HEK293 (cell line): ENCODE data around the gene TUBB2A.

ENCODE experiments used
- CTCF ChIA-PET: fragments of 350-600 bp; formaldehyde crosslinking; extraction: SDS; loops from one replicate; lab custom pipeline; 2021; ENCODE audit warnings: antibody characterized with exemption; lab: Yijun Ruan, JAX
- POLR2A ChIA-PET: fragments of 300-600 bp; formaldehyde crosslinking; extraction: SDS; loops from one replicate; lab custom pipeline; 2020; ENCODE audit warnings: antibody characterized with exemption, inconsistent platforms; lab: Yijun Ruan, JAX
- H3K27ac ChIP-seq: fragments of 200-500 bp; sonication (Bioruptor generic); 2 replicates; pipeline ENCODE4 v1.5.1; 2014; ENCODE audit warnings: low read depth, low read length, control low read depth, inconsistent platforms; ENCODE audit errors: extremely low read depth
- H3K36me3 ChIP-seq, 2 experiments: fragments of 200-500 bp in 1 of 2; sonication (Bioruptor generic) in 1 of 2; 1 replicate in 1 of 2; 2 replicates in 1 of 2; pipeline ENCODE4 v1.5.1; 2014 to 2017; ENCODE audit warnings: inconsistent platforms in 2 of 2, low read length in 2 of 2; ENCODE audit not compliant: control insufficient read depth in 2 of 2, insufficient read depth in 1 of 2
- H3K4me1 ChIP-seq: fragments of 200-500 bp; sonication (Bioruptor generic); 2 replicates; pipeline ENCODE4 v1.5.1; 2014; ENCODE audit warnings: mild to moderate bottlenecking, low read length, inconsistent platforms; ENCODE audit not compliant: control insufficient read depth, insufficient read depth
- H3K4me3 ChIP-seq: 2 replicates; pipeline ENCODE4 v1.5.1; 2011; ENCODE audit warnings: low read depth, mild to moderate bottlenecking, control low read depth, low read length, moderate library complexity
- H3K9me3 ChIP-seq: fragments of 200-500 bp; sonication (Bioruptor generic); 2 replicates; pipeline ENCODE4 v1.5.1; 2014; ENCODE audit warnings: low read depth, low read length, inconsistent platforms; ENCODE audit not compliant: control insufficient read depth, insufficient read depth
- EGR2 ChIP-seq: fragments of 450-650 bp; formaldehyde crosslinking; IDR thresholded peaks from 2 replicates; pipeline ENCODE4 v1.5.1; 2016; ENCODE audit warnings: low read depth, missing biosample characterization, missing genetic modification characterization
- GLIS1 ChIP-seq: fragments of 450-650 bp; formaldehyde crosslinking; IDR thresholded peaks from 2 replicates; pipeline ENCODE4 v1.5.1; 2016; ENCODE audit warnings: missing biosample characterization, missing genetic modification characterization
- HOXC10 ChIP-seq: sonication (generic); formaldehyde crosslinking; IDR thresholded peaks from 2 replicates; pipeline ENCODE4 v1.8.1; 2023; ENCODE audit warnings: mild to moderate bottlenecking, missing genetic modification reagents
- KLF1 ChIP-seq: fragments of 450-650 bp; formaldehyde crosslinking; IDR thresholded peaks from 2 replicates; pipeline ENCODE4 v1.5.1; 2016; ENCODE audit warnings: missing biosample characterization, missing genetic modification characterization
- RBAK ChIP-seq: fragments of 450-650 bp; formaldehyde crosslinking; IDR thresholded peaks from 2 replicates; pipeline ENCODE4 v1.5.1; 2016; ENCODE audit warnings: missing biosample characterization, missing genetic modification characterization
- REPIN1 ChIP-seq: fragments of 450-650 bp; formaldehyde crosslinking; IDR thresholded peaks from 2 replicates; pipeline ENCODE4 v1.5.1; 2017; ENCODE audit warnings: missing biosample characterization, missing genetic modification characterization, low read depth
- SETDB1 ChIP-seq: IDR thresholded peaks from one replicate; pipeline ENCODE4 v1.6.1; 2017; ENCODE audit warnings: mild to moderate bottlenecking, low read length, moderate library complexity, mixed read lengths; ENCODE audit not compliant: insufficient read length
- SP3 ChIP-seq: fragments of 450-650 bp; formaldehyde crosslinking; IDR thresholded peaks from 2 replicates; pipeline ENCODE4 v1.5.1; 2016; ENCODE audit warnings: missing biosample characterization, missing genetic modification characterization
- SP7 ChIP-seq: fragments of 450-650 bp; formaldehyde crosslinking; IDR thresholded peaks from 2 replicates; pipeline ENCODE4 v1.5.1; 2016; ENCODE audit warnings: missing biosample characterization, missing genetic modification characterization
- YY1 ChIP-seq: fragments of 450-650 bp; formaldehyde crosslinking; IDR thresholded peaks from 2 replicates; pipeline ENCODE4 v1.5.1; 2018; ENCODE audit warnings: missing biosample characterization, missing genetic modification characterization
- ZFP37 ChIP-seq: fragments of 450-650 bp; formaldehyde crosslinking; IDR thresholded peaks from 2 replicates; pipeline ENCODE4 v1.5.1; 2016; ENCODE audit warnings: missing biosample characterization, missing genetic modification characterization
- ZNF114 ChIP-seq: fragments of 450-650 bp; formaldehyde crosslinking; IDR thresholded peaks from 2 replicates; pipeline ENCODE4 v1.5.0; 2017; ENCODE audit warnings: missing biosample characterization, missing genetic modification characterization
- ZNF121 ChIP-seq: fragments of 450-650 bp; formaldehyde crosslinking; IDR thresholded peaks from 2 replicates; pipeline ENCODE4 v1.5.1; 2016; ENCODE audit warnings: missing biosample characterization, missing genetic modification characterization
- ZNF132 ChIP-seq: fragments of 450-650 bp; formaldehyde crosslinking; IDR thresholded peaks from 2 replicates; pipeline ENCODE4 v1.5.1; 2017; ENCODE audit warnings: missing biosample characterization, missing genetic modification characterization, borderline replicate concordance
- ZNF155 ChIP-seq: fragments of 450-650 bp; formaldehyde crosslinking; IDR thresholded peaks from 2 replicates; pipeline ENCODE4 v1.5.1; 2016; ENCODE audit warnings: missing biosample characterization, missing genetic modification characterization
- ZNF211 ChIP-seq: fragments of 450-650 bp; formaldehyde crosslinking; IDR thresholded peaks from 2 replicates; pipeline ENCODE4 v1.5.1; 2016; ENCODE audit warnings: low read depth, missing biosample characterization, missing genetic modification characterization
- ZNF24 ChIP-seq: fragments of 450-650 bp; formaldehyde crosslinking; IDR thresholded peaks from 2 replicates; pipeline ENCODE4 v1.5.1; 2016; ENCODE audit warnings: missing biosample characterization, missing genetic modification characterization
- ZNF341 ChIP-seq: fragments of 450-650 bp; formaldehyde crosslinking; IDR thresholded peaks from 2 replicates; pipeline ENCODE4; 2016; ENCODE audit warnings: low read depth, missing biosample characterization, missing genetic modification characterization
- ZNF350 ChIP-seq: fragments of 450-650 bp; formaldehyde crosslinking; IDR thresholded peaks from 2 replicates; pipeline ENCODE4 v1.5.0; 2017; ENCODE audit warnings: missing biosample characterization, mild to moderate bottlenecking, missing genetic modification characterization
- ZNF362 ChIP-seq: fragments of 450-650 bp; formaldehyde crosslinking; IDR thresholded peaks from 2 replicates; pipeline ENCODE4 v1.5.1; 2016; ENCODE audit warnings: missing biosample characterization, missing genetic modification characterization
- ZNF37A ChIP-seq: fragments of 450-650 bp; IDR thresholded peaks from 2 replicates; pipeline ENCODE4 v1.5.1; 2018; ENCODE audit warnings: missing biosample characterization, missing genetic modification characterization
- ZNF394 ChIP-seq: fragments of 450-650 bp; formaldehyde crosslinking; IDR thresholded peaks from 2 replicates; pipeline ENCODE4 v1.5.1; 2016; ENCODE audit warnings: missing biosample characterization, missing genetic modification characterization, mild to moderate bottlenecking, moderate library complexity, borderline replicate concordance
- ZNF473 ChIP-seq: fragments of 450-650 bp; formaldehyde crosslinking; IDR thresholded peaks from 2 replicates; pipeline ENCODE4 v1.5.1; 2017; ENCODE audit warnings: missing biosample characterization, missing genetic modification characterization
- ZNF501 ChIP-seq: fragments of 450-650 bp; formaldehyde crosslinking; IDR thresholded peaks from 2 replicates; pipeline ENCODE4 v1.5.1; 2016; ENCODE audit warnings: missing biosample characterization, missing genetic modification characterization
- ZNF521 ChIP-seq: fragments of 450-650 bp; formaldehyde crosslinking; IDR thresholded peaks from 2 replicates; pipeline ENCODE4 v1.5.1; 2017; ENCODE audit warnings: missing biosample characterization, mild to moderate bottlenecking, missing genetic modification characterization
- ZNF529 ChIP-seq: fragments of 450-650 bp; formaldehyde crosslinking; IDR thresholded peaks from 2 replicates; pipeline ENCODE4 v1.5.1; 2017; ENCODE audit warnings: missing genetic modification characterization, missing biosample characterization; ENCODE audit not compliant: insufficient replicate concordance
- ZNF600 ChIP-seq: fragments of 450-650 bp; formaldehyde crosslinking; IDR thresholded peaks from 2 replicates; pipeline ENCODE4 v1.5.1; 2016; ENCODE audit warnings: missing biosample characterization, missing genetic modification characterization
- ZNF629 ChIP-seq: fragments of 450-650 bp; formaldehyde crosslinking; IDR thresholded peaks from 2 replicates; pipeline ENCODE4 v1.5.1; 2017; ENCODE audit warnings: missing biosample characterization, missing genetic modification characterization
- ZNF660 ChIP-seq: fragments of 450-650 bp; IDR thresholded peaks from 2 replicates; pipeline ENCODE4 v1.5.1; 2018; ENCODE audit warnings: missing biosample characterization, mild to moderate bottlenecking, missing genetic modification characterization
- ZNF76 ChIP-seq: fragments of 450-650 bp; formaldehyde crosslinking; IDR thresholded peaks from 2 replicates; pipeline ENCODE4; 2016; ENCODE audit warnings: low read depth, missing biosample characterization, missing genetic modification characterization, borderline replicate concordance
- ZNF768 ChIP-seq: fragments of 450-650 bp; formaldehyde crosslinking; IDR thresholded peaks from 2 replicates; pipeline ENCODE4 v1.5.1; 2018; ENCODE audit warnings: missing biosample characterization, mild to moderate bottlenecking, missing genetic modification characterization
- ZNF792 ChIP-seq: fragments of 450-650 bp; formaldehyde crosslinking; IDR thresholded peaks from 2 replicates; pipeline ENCODE4 v1.5.1; 2016; ENCODE audit warnings: missing biosample characterization, missing genetic modification characterization

Gene TUBB2A

GRCh38 chr6:3162565-3163247, 5.4 kb upstream of the TUBB2A start (continued):
- TF ChIP-seq ZNF792 (tag by site-specific recombination) (no peak), ZNF362 (no peak), ZFP37 (tag by site-specific recombination) (no peak), ZNF501 (tag by site-specific recombination) (no peak), EGR2 (tag by site-specific recombination) (no peak), ZNF114 (tag by site-specific recombination) (no peak), ZNF341 (tag by site-specific recombination) (peak; percentile 85), ZNF121 (no peak), ZNF211 (tag by site-specific recombination) (no peak), RBAK (no peak), ZNF155 (tag by site-specific recombination) (no peak), ZNF132 (tag by site-specific recombination) (no peak)

GRCh38 chr6:3162067-3162497, 4.7 kb upstream of the TUBB2A start:
- H3K4me1 ChIP-seq = peaks cover 24% of the 10 kb centered on the region
- no peaks in the 10 kb centered on the region for H3K36me3 ChIP-seq
- peak overlapping the region; percentile 90 for H3K27ac ChIP-seq
- no peak for TF ChIP-seq GLIS1
- TF ChIP-seq ZNF76 (tag by site-specific recombination) = 0 out of 2 replicates have a peak, but pooled peaks have one; percentile 2
- TF ChIP-seq ZNF768 = peak; percentile 98
- ChIA-PET CTCF (interaction anchor here (0.6 to 1.6 kb wide), 5 partner anchors 36 to 320 kb away, joined by 3 to 12 read pairs (median 5); no protein-coding TSS in a partner anchor), POLR2A (interaction anchor here (0.6 to 2.5 kb wide), 15 partner anchors 9 to 97 kb away, joined by 3 to 23 read pairs (median 14); partner anchors contain the start of gene PSMG4)
- H3K9me3 ChIP-seq = no peaks in the 10 kb centered on the region
- H3K4me3 ChIP-seq = no peak overlapping the region; the same call in 1 of the 2 replicates

GRCh38 chr6:3159805-3160781, 2.7 kb upstream of the TUBB2A start:
- Histone ChIP-seq H3K9me3 (no peaks in the 10 kb centered on the region), H3K4me1 (peaks cover 12% of the 10 kb centered on the region), H3K27ac (no peak overlapping the region), H3K36me3 (peaks cover 0 to 8% of the 10 kb centered on the region in 2 experiments; a peak in 1 of 3 replicates), H3K4me3 (no peak overlapping the region)
- CTCF ChIA-PET = interaction anchor here (0.5 to 1.8 kb wide), 4 partner anchors 50 to 806 kb away, joined by 3 to 13 read pairs (median 7); no protein-coding TSS in a partner anchor
- POLR2A ChIA-PET = interaction anchor here (2.1 to 2.4 kb wide), 2 partner anchors 16 to 67 kb away, joined by 7 to 8 read pairs; no protein-coding TSS in a partner anchor
- TF ChIP-seq SP7 (tag by site-specific recombination) = peak; percentile 82
- TF ChIP-seq ZNF350 (tag by site-specific recombination) = no peak
- no peak for TF ChIP-seq ZNF660 (tag by site-specific recombination)
- no peak for TF ChIP-seq ZNF529 (tag by site-specific recombination)
- peak; percentile 36 for TF ChIP-seq SETDB1
- no peak for TF ChIP-seq YY1 (tag by site-specific recombination)
- TF ChIP-seq ZNF394 (tag by site-specific recombination) = 0 out of 2 replicates have a peak, but pooled peaks have one; percentile 25
- peak; percentile 62; the same call in 1 of the 2 replicates for TF ChIP-seq ZNF629 (tag by site-specific recombination)
- TF ChIP-seq ZNF600 (tag by site-specific recombination) = peak; percentile 86
- peak; percentile 79 for TF ChIP-seq KLF1 (tag by site-specific recombination)
- no peak for TF ChIP-seq HOXC10 (CRISPR knock-in tag)
- TF ChIP-seq ZNF341 (tag by site-specific recombination) = 0 out of 2 replicates have a peak, but pooled peaks have one; percentile 10
- TF ChIP-seq ZNF37A = peak; percentile 98
- no peak for TF ChIP-seq SP3 (tag by site-specific recombination)
- no peak for TF ChIP-seq ZNF521 (tag by site-specific recombination)
- TF ChIP-seq ZNF473 (tag by site-specific recombination) = no peak
- TF ChIP-seq REPIN1 (tag by site-specific recombination) = no peak
- TF ChIP-seq ZNF24 (tag by site-specific recombination) = no peak
